HCT116 (cell line): ENCODE data around the gene CDNF. TPM values are rescaled to one million over a fixed set of nuclear protein-coding genes. Genes with fewer than 3 reads are reported as not detected.

Source experiments
- ATAC-seq: fragments of 200-7000 bp; cut with Tn5 transposase; 2 replicates; pipeline ENCODE4 v1.9.1; 2020; ENCODE audit warnings: mild to moderate bottlenecking, moderate library complexity
- BruUV-seq: library from RNA; stranded (reverse); fragments of 400-500 nt; replicated peaks from 2 replicates; lab custom pipeline; 2021; lab: Mats Ljungman, UMichigan
- CTCF ChIA-PET: fragments of 300-600 bp; sonication (Branson Sonifier 250); formaldehyde crosslinking; loops from one replicate; lab custom pipeline; 2021; ENCODE audit warnings: antibody characterized with exemption; lab: Charles Lee
- POLR2A ChIA-PET: fragments of 300-600, 350-600 bp; sonication (Branson Sonifier 250); formaldehyde crosslinking; loops from one replicate; lab custom pipeline; 2021; ENCODE audit warnings: antibody characterized with exemption; lab: Charles Lee
- RAD21 ChIA-PET, 2 experiments: fragments of 300-600 bp; sonication (Branson Sonifier 250); formaldehyde crosslinking; loops; one replicate each; lab custom pipeline; 2023; ENCODE audit warnings: low total read pairs in 2 of 2; ENCODE audit not compliant: uncharacterized antibody in 2 of 2, unreplicated experiment in 2 of 2, low non-redundant PET in 1 of 2; lab: Charles Lee
- DNase-seq: peaks from one replicate; pipeline ENCODE4 v3.0.0-alpha.2; 2010; ENCODE audit warnings: low read depth, low spot score
- H2AFZ ChIP-seq: fragments of 200-600 bp; shearing (Covaris generic), sonication (generic); 2 replicates; pipeline ENCODE4 v1.6.1; 2017; ENCODE audit warnings: low read depth, mixed run types, mixed read lengths, antibody characterized with exemption, low read length; ENCODE audit not compliant: poor library complexity, severe bottlenecking
- H3K27ac ChIP-seq: 2 replicates; pipeline ENCODE4 v1.5.1; 2012; ENCODE audit warnings: low read depth, low read length
- H3K27me3 ChIP-seq: fragments of 200-600 bp; sonication (generic); 2 replicates; pipeline ENCODE4 v1.6.1; 2016; ENCODE audit warnings: mixed run types, low read length, mixed read lengths; ENCODE audit not compliant: insufficient read depth
- H3K36me3 ChIP-seq, 2 experiments: fragments of 200-500 bp in 1 of 2; fragments of 200-600 bp in 1 of 2; sonication (Bioruptor generic) in 1 of 2; sonication (generic) in 1 of 2; 2 replicates each; pipeline versions ENCODE4 v1.5.1 to v1.6.1; 2014 to 2016; ENCODE audit warnings: low read length in 2 of 2, inconsistent platforms in 1 of 2, mixed read lengths in 1 of 2, mixed run types in 1 of 2; ENCODE audit not compliant: insufficient read depth in 2 of 2, control insufficient read depth in 1 of 2
- H3K4me1 ChIP-seq, 2 experiments: fragments of 200-600 bp in 1 of 2; sonication (generic) in 1 of 2; 2 replicates each; pipeline versions ENCODE4 v1.5.1 to v1.6.1; 2012 to 2017; ENCODE audit warnings: low read length in 2 of 2, inconsistent platforms in 1 of 2, mild to moderate bottlenecking in 1 of 2, mixed read lengths in 1 of 2, mixed run types in 1 of 2, moderate library complexity in 1 of 2; ENCODE audit not compliant: insufficient read depth in 2 of 2, control insufficient read depth in 1 of 2
- H3K4me2 ChIP-seq: fragments of 200-600 bp; sonication (generic); 2 replicates; pipeline ENCODE4 v1.6.1; 2017; ENCODE audit warnings: mixed run types, low read length, mixed read lengths
- H3K4me3 ChIP-seq, 2 experiments: fragments of 200-600 bp in 1 of 2; sonication (generic) in 1 of 2; replicated peaks in 1 of 2; 2 replicates each; pipeline ENCODE4 v1.5.1; 2011 to 2016; ENCODE audit warnings: low read length in 2 of 2, control low read depth in 1 of 2, low read depth in 1 of 2, mild to moderate bottlenecking in 1 of 2, mixed read lengths in 1 of 2, mixed run types in 1 of 2
- H3K79me2 ChIP-seq: fragments of 200-600 bp; sonication (generic); 2 replicates; pipeline ENCODE4 v1.6.1; 2017; ENCODE audit warnings: mild to moderate bottlenecking, mixed run types, low read length, moderate library complexity, mixed read lengths; ENCODE audit not compliant: insufficient read depth
- H3K9ac ChIP-seq: fragments of 200-600 bp; sonication (generic); 2 replicates; pipeline ENCODE4 v1.6.1; 2016; ENCODE audit warnings: low read length, mixed read lengths
- H3K9me2 ChIP-seq: fragments of 200-600 bp; sonication (generic), shearing (Covaris generic); 2 replicates; pipeline ENCODE4 v1.6.1; 2017; ENCODE audit warnings: mixed run types, mild to moderate bottlenecking, moderate library complexity; ENCODE audit not compliant: insufficient read depth
- H3K9me3 ChIP-seq, 2 experiments: fragments of 200-500 bp in 1 of 2; fragments of 200-600 bp in 1 of 2; sonication (Bioruptor generic) in 1 of 2; sonication (generic) in 1 of 2; 2 replicates each; pipeline ENCODE4 v1.6.1; 2014 to 2017; ENCODE audit warnings: low read length in 2 of 2, mixed read lengths in 2 of 2, inconsistent platforms in 1 of 2, low read depth in 1 of 2, mild to moderate bottlenecking in 1 of 2, mixed run types in 1 of 2, moderate library complexity in 1 of 2; ENCODE audit not compliant: control insufficient read depth in 1 of 2, insufficient read depth in 1 of 2
- H4K20me1 ChIP-seq: fragments of 200-600 bp; sonication (generic), shearing (Covaris generic); 2 replicates; pipeline ENCODE4 v1.6.1; 2017; ENCODE audit warnings: mixed run types, mild to moderate bottlenecking, moderate library complexity; ENCODE audit not compliant: insufficient read depth
- CEBPB ChIP-seq: IDR thresholded peaks from 2 replicates; pipeline ENCODE4 v1.6.1; 2012; ENCODE audit warnings: low read depth
- FOSL1 ChIP-seq: IDR thresholded peaks from 2 replicates; pipeline ENCODE4 v1.6.1; 2012; ENCODE audit warnings: low read depth
- SIN3A ChIP-seq: IDR thresholded peaks from 2 replicates; pipeline ENCODE4 v1.6.1; 2012; ENCODE audit warnings: low read depth
- SRF ChIP-seq: IDR thresholded peaks from 2 replicates; pipeline ENCODE4 v1.6.1; 2012; ENCODE audit warnings: low read depth
- ZBTB33 ChIP-seq: IDR thresholded peaks from 2 replicates; pipeline ENCODE4 v1.6.1; 2011; ENCODE audit warnings: mild to moderate bottlenecking, low read length, moderate library complexity; ENCODE audit not compliant: insufficient replicate concordance; ENCODE audit errors: extremely low read depth
- intact Hi-C: fragments of 100-400 bp; cut with micrococcal nuclease; formaldehyde crosslinking; loops from 2 replicates; pipeline ENCODE4 v1.10.0; 2022
- total RNA-seq: library from RNA; stranded (reverse); gene quantifications from one replicate; pipeline ENCODE4 v1.2.1, GENCODE V29; 2021; ENCODE audit not compliant: unreplicated experiment

The CDNF gene
- total RNA-seq, 1 experiment from 2014 or later = 1.1 TPM

DNA sequence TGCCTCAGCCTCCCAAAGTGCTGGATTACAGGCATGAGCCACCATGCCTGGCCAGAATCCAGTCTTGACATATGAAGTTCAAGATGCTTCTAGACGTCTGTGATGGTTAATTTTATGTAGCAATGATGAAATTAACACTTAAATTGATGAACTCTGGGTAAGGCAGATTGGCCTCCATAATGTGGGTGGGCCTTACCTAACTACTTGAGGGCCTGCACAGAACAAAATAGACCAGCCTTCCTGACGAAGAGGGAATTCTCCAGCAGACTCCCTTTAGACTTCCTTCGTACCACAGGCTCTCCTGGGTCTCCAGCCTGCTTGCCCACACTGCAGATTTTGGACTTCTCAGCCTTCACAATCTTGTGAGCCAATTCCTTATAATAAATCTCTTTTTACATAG, 4.7 kb downstream of the CDNF start:
- Histone ChIP-seq H3K79me2 (no peaks in the 10 kb centered on the region), H3K9ac (no peak overlapping the region), H3K4me2 (no peak overlapping the region), H3K4me1 (peaks cover 0 to 14% of the 10 kb centered on the region in 2 experiments; a peak in 3 of 4 replicates), H3K9me3 (no peaks in the 10 kb centered on the region), H3K36me3 (no peaks in the 10 kb centered on the region), H3K27me3 (no peaks in the 10 kb centered on the region), H3K4me3 (no peak overlapping the region), H4K20me1 (no peaks in the 10 kb centered on the region), H3K27ac (no peak overlapping the region), H3K9me2 (no peaks in the 10 kb centered on the region), H2AFZ (no peak overlapping the region)
- no peak for ATAC-seq
- BruUV-seq = no TSS peak
- ChIA-PET POLR2A (no interaction called here), CTCF (no interaction called here), RAD21 (no interaction called here)
- DNase-seq = no peak
- TF ChIP-seq CEBPB = no peak
- TF ChIP-seq SRF = no peak
- no peak for TF ChIP-seq FOSL1
- no peak for TF ChIP-seq ZBTB33
- intact Hi-C loops = no loop called here

GRCh38 chr10:14826076-14826829, 11.6 kb downstream of the CDNF start:
- Histone ChIP-seq H3K4me2 (no peak overlapping the region), H3K79me2 (no peaks in the 10 kb centered on the region), H2AFZ (no peak overlapping the region), H3K36me3 (no peaks in the 10 kb centered on the region), H3K9me2 (no peaks in the 10 kb centered on the region), H3K4me1 (no peaks in the 10 kb centered on the region), H3K9ac (no peak overlapping the region), H3K9me3 (no peaks in the 10 kb centered on the region), H3K27ac (no peak overlapping the region), H3K27me3 (peaks cover 3% of the 10 kb centered on the region; the same call in 1 of the 2 replicates), H4K20me1 (no peaks in the 10 kb centered on the region), H3K4me3 (no peak overlapping the region)
- ChIA-PET RAD21 (no interaction called here), POLR2A (no interaction called here), CTCF (no interaction called here)
- no TSS peak for BruUV-seq
- ATAC-seq (no peak), DNase-seq (no peak)
- TF ChIP-seq SIN3A = no peak
- intact Hi-C loops = loop anchor here (10.0 kb wide), 1 partner anchor 431 kb away; no protein-coding TSS in a partner anchor
